ENCODE measurements around the gene ZNF189.

- TF ChIP-seq, protein P1, sequence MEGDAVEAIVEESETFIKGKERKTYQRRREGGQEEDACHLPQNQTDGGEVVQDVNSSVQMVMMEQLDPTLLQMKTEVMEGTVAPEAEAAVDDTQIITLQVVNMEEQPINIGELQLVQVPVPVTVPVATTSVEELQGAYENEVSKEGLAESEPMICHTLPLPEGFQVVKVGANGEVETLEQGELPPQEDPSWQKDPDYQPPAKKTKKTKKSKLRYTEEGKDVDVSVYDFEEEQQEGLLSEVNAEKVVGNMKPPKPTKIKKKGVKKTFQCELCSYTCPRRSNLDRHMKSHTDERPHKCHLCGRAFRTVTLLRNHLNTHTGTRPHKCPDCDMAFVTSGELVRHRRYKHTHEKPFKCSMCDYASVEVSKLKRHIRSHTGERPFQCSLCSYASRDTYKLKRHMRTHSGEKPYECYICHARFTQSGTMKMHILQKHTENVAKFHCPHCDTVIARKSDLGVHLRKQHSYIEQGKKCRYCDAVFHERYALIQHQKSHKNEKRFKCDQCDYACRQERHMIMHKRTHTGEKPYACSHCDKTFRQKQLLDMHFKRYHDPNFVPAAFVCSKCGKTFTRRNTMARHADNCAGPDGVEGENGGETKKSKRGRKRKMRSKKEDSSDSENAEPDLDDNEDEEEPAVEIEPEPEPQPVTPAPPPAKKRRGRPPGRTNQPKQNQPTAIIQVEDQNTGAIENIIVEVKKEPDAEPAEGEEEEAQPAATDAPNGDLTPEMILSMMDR (IDR thresholded peaks at IDR 0.05), result no peak
- TF ChIP-seq POLR2A (IDR thresholded peaks at IDR 0.05), result no peak
Observed at GRCh38 chr9:101428909-101429308, 30.3 kb downstream of the ZNF189 start.

Measured in adrenal gland (tissue), 5 donors.